Activated CD4-positive, CD25-positive, alpha-beta regulatory T cell treated with anti-CD3 and anti-CD28 coated beads, Interleukin-2, amount 50 U/mL, for 24 hours (primary cell): Measurements from ENCODE around the gene MYL10.

Source experiments
- ATAC-seq, 2 donors: fragments of 150-1000 bp; cut with Tn5 transposase; one replicate each; pipeline ENCODE4 v1.10.0; 2021; ENCODE audit warnings: mild to moderate bottlenecking in 1 of 2, moderate library complexity in 1 of 2

MYL10 gene

DNA sequence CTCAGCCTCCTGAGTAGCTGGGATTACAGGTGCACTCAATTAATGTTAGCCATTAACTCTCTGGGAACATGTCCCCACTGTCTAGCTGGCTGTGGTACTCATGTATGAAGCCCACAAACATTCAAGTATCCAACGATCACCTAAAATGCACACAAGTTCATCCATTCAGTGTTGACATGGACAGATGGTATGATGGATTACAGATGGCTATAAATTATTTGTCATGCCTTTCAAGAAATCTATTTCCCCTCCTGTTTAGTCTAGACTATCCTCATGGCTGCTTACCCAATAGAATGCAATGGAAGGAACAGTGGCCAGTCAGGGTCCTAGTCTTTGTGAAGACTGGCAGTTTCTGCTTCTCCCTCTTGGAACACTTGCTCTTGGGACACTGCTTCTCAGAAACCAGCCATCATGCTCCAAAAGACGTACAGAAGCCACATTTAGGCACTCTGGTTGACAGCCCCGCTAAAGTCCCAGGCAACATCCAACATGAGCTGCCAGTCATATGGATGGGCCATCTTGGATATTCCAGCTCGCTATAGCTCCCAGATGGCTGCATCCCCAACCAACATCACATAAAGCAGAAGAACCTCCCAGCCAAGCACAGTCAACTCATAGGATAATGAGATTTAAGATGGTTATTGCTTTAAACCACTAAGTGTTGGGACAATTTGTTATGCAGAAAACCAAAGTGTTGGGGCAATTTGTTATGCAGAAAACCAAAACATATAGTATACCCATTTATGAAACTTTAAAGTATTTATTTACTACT is 33.1 kb downstream of the MYL10 start:
- no peak for ATAC-seq

DNA sequence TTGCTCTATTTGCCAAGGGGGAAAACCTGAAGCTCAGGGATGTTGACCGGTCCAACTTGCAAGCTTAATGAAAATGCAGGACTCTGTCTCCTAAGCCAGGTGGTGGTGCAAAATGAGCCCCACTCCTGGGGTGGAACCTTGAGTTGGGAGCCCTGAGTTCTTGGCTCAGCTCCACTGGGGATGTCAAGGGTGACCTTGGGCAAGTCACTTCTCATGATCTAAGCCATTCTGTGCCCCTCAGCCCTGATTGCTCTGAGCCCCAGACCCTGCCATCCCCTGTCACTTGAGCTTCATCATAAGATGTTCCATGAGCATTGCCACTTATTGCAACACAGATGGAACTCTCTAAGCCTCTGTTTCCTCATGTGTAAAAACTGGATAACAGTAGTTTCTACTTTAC is 33.9 kb downstream of the MYL10 start:
- no peak for ATAC-seq

DNA sequence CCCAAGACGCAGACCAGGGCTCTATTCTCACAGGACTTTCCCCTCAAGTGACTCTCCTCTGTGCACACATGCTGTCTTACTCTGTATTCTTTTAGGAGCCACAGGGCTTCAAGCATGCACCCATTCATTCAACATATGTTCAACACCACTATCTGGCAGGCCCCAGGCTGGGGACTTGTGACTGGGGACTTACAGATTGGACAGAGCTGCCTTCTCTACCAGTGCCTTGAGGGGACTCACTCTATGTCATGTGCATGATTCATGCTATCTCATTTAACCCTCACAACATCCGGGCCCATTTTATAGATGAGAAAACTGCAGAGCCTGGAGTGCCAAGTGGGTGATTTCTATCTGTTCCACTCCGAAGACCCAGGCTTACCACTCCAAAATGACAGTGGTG is 34.3 kb downstream of the MYL10 start:
- ATAC-seq, result no peak

DNA sequence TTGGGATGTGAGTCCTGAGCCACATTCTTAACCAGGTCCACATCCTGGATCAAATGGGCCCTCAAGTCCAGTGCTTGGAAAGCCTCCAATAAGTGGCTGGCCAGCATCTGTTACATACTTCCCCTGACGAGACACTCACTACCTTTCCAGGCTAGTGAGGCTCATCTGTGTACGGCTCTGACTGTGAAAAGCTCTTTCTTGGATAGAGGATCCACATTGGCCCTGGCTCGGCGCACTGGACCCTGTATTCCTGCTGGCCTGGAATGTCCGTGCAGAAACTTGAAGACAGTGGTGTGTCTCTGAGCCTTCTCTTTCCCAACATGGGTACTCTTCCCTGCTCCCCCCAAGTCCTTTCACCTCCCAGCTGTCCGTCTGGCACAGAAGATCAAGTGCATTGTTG is 35.5 kb downstream of the MYL10 start:
- no peak for ATAC-seq

DNA sequence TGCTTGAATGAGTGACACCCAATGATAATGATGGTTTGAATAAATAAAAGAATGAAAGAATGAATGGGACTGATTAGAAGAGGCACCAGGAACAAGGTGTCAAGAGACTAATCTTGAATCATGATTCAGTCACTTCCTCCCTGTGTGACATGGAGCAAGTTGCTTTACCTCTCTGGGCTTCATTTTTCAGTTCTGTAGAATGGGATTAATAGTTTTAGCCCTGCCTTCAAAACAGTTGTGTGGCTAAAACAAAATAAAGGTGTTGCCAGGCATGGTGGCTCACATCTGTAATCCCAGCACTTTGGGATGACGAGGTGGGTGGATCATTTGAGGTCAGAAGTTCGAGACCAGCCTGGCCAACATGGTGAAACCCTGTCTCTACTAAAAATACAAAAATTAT is 37.6 kb downstream of the MYL10 start:
- no peak for ATAC-seq

DNA sequence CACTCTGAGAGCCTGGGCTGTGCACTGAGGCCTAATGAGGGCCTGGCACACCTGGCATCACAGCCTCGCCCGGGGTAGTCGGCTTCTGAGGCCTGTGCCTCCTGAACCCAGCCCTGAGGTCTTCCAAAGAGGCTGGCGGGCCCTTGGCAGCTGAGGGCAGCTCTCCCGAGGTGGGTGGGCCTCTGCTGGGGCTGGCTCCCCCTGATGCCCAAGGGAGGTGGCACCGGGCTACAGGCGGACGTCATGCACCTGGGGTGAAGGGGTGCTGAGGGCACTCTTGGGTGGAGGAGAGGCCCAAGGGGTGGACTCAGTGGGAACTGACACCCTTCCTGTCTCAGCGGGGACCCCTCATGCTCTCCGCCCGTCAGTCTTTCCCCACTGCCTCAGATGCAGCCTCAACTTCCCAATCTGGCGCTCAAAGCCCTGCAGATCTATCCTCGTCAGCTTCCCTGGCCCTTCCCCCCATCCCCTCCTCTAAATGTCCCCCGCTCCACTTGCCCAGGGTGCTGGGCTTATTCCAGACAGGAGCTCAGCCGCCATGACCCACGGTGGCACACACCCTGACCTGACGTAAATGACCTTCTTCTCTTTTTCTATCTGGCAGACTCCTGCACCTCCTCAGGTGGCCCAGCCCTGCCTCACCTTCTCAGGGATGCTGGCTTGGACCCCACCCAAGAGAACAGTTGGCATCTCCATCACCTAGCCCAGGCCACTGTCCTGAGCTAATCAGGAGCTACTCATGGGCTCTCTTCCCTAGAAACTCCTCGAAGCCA is 38.2 kb downstream of the MYL10 start:
- ATAC-seq, result no peak

DNA sequence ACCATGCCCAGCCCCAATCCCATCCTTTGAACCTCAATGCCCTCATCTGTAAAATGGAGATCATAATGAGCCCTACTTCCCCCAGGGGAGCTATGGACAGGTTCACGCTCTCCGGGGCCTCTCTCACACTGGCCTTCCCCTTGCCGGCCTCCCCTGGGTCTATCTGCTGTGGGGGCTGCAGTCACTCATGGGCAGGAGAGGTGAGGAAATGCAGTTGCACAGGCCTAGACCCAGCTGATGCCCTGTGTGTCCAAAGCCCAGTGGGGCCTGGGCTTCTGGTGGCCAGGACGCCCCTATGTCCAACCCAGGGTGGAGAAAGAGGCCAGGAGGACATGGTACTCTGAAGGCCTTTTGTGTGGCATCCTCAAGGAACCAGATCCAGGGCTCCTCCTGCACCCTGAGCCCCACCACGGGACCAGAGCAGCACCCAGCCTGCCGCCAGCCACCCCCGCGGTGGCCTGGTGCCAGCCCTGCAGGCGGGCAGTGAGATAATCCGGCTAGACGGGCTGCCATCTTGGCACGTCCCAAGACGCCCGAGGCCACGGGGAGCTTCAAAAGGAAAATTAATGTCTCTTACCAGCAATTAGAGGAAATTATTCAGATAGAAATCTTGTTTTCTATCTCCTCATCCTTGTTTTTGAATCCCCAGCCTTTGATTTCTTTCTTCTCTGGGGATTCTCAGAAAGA is 39.0 kb downstream of the MYL10 start:
- no peak for ATAC-seq

DNA sequence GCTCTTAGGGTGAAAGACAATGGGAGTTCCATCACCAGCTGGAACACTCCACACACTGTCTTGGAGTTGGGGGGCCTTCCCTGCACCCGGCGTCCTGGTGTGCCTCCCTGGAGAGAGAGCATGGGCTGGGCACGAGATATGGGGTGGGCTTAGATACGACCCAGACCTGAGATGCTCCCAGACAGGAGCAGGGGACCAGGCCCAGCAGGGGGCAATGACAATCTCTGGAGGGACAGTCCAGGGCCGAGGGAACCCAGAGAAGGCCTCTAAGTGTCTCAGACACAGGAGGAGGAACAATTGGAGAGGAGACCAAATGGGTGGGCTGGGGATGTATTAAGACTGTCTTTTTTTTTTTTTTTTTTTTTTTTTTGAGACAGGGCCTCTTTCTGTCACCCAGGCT is 40.0 kb downstream of the MYL10 start:
- ATAC-seq, result no peak

DNA sequence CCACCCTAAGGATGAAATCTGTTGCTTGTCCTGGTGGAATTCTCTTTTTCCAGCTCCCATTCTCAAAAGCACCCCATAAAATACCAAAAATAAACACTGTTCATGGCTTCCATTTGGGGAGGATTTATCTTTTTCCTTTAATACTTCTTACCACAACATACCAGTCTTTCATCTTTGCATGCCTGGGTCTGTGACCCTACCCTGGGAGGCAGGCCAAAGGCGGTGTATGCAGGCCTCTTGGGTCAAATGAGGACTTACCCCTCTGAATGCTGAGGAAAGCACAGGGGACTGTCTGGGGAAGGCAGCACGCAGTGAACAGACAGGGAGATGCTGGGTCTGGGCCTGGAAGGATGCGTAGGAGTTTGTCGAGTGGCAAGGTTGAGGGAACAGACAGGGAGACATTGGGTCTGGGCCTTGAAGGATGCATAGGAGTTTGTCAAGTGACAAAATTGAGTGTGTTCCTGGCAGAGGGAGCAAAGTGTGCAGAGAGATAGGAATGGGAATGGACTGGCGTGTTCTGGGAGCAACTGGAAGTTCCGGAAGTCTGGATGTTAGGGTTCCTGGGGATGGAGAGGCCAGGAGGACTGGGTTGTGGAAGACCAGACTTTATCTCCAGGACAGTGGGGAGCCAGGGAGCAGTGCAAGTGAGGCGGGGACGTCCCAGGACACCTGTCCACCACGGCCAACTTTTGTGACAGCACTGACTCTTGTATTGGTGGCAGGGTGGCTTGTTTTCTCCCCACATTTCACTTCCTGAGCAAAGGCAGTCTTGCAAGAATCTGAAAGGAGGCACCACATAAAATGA is 40.8 kb downstream of the MYL10 start:
- ATAC-seq, result no peak

DNA sequence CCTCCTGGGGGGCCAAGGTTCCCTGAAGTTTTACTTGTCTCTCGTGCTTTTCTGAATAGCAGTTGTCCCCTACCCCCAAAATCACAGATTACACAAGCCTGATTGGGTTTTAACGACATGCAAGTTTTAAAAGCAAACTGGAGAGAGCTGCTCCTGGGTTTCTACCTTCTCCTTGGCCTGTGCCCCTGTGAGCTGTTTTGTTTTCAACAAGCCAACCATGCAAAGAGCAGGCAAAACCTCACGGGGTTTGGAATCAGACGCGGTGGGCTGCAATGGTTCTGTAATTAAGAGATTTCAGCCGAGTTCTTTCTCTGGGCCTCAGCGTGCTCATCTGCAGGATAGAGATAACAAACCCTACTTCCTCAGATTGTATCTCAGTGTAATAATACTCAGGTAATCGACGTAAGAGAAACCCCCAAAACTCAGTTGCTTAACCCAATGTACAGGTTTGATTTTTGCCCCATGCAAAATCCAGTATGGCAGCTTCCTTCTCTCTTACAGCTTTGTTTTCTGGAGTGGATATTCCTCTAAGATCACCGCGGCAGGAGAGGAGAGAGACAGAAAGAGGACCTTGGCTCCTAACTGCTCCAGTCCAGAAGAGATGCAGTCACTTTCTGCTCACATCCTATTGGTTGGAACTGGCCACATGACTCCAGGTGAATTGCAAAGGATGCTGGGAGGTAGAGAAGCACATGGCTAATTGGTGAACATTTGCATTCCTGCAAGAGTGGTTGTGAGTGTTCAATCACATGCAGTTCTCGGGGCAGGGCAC is 42.0 kb downstream of the MYL10 start:
- ATAC-seq, result no peak

DNA sequence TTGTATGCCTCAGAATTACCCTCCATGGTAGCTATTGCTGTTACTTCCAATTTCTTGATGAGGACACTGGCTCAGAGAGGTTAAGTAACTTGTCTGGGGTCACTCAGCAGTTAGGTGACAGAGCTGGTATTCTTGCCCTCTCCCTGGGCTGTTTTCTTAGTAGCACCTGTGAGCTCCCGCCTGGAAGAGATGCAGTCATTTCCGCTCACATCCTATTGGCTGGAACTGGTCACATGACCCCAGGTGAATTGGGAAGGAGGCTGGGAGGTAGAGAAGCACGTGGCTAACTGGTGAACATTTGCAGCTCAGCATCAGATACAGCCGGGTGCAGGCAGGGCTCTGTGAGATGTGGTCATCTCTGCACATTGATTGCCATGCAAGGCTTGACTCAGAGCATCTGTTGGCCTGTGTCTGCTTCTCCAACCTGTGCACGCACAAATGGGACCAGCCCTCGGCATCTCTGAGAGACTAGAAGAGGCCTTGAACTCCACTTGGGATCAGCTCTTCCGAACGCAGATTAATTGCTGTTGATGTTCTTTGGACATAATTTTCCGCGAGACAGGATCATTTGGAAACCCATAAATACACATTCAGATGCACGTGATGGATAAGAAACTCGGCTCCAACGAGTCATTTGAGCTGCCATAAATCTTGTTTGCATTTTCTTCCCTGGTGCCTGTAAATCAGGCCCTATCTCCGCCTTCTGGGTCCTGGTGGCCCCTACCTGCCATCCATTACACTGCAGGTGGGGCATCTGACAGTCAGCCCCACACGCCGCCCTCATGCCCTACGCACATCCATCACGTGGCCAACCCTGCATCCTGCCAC is 42.8 kb downstream of the MYL10 start:
- no peak for ATAC-seq

DNA sequence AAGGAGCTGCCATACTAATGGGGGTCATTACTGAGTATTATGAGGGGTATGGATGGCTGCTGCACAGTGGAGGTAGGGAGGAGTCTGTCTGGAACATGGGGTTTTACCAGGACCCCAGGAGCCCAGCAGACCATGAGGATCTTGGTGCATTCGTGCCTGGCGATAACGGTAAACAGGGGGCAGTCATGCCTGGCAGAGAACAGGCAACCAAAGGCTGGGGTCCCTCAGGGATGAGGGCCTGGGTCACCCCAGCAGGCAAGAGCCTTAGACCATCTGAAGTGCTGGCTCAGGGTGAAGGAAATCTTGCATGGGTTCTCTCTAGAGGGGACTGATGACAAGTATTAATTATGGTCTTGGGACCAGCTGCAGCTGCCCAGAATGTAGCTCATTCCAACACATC is 46.1 kb downstream of the MYL10 start:
- no peak for ATAC-seq

DNA sequence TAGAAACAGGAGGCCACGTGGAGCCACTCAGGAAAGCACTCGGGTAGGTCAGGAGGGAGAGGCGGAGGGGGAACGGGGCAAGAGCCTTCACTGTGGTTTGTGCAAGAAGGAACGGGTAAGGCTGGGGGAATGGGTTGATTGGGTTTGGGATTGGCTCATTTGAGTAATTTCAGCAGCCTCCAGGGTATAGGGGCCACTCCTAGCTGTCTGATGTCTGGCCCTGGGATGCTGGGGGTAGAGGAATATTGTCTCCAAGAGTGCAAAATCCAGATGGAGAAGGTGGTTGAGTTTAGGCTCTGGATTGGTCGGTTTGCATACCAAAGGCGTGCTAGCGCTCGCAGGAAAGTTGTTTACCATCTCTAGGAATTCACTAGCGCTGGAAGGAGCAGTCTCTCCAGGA is 47.2 kb downstream of the MYL10 start:
- no peak for ATAC-seq

DNA sequence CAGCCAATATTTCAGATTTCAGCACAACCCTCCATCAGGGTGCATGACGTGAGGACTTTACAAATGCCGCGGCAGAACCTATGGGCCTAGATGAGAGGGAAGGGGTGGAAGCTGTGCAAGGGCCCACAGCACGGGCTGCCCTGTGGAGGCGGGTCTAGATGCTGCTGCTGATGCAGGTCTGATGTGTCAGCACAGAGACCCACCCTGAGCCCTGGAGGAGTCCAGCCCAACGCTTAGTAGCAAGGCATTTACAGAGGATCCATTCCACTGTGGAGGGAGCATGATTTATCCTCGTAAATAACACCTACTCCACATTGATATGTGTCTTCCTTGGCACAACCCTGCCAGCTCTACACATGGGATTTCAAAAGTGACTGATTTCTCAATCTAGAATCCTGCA is 48.5 kb downstream of the MYL10 start:
- ATAC-seq, result no peak

DNA sequence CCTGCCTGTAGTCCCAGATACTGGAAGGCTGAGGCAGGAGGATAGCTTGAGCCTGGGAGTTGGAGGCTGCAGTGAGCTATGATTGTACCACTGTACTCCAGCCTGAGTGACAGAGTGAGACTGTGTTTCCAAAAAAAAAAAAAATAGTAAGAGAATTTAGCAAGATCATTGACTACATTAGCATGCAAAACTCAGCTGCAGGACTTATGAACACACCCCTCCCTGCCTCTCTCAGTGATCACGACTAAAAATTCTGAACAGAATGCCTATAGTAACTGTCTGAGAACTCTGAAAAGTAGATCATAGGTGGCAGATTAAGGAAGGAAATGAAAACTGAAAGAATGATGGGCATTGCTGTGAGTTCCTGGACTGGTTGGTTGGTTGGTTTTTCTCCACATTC is 50.5 kb downstream of the MYL10 start:
- ATAC-seq, result no peak

DNA sequence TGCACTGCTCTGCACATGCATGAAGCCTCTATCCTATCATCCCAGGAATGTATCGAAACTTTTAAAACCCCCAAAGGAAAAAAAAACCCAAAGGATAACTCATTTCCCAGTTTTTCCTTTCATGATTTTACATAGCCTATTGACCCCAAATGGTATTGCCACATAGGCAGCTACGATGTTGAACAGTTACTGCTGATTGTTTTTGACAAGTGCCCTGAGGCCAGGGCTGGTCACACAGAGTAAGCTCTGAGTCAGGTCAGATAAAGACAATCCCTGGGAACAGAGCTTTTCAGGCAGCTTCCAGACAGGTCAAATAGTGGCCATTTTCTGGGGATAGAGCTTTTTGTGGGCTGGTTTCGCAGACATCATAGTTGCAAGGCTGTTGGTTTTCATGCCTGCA is 52.1 kb downstream of the MYL10 start:
- no peak for ATAC-seq

DNA sequence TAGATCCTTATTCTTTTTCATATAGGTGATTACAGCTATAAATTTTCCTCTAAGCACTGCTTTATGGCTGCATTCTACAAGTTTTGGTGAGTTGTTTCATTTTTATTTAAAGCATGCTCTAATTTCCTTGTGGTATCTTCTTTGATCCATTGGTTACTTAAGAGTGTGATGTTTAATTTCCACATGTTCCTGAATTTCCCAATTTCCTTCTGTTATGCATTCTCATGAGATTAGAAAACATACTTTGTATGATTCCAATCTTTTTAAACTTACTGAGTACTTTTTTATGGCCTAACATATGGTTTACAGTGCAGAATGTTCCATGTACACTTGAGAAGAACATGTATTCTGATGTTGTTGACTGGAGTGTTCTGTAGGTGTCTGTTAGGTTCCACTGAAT is 53.4 kb downstream of the MYL10 start:
- ATAC-seq, result no peak

DNA sequence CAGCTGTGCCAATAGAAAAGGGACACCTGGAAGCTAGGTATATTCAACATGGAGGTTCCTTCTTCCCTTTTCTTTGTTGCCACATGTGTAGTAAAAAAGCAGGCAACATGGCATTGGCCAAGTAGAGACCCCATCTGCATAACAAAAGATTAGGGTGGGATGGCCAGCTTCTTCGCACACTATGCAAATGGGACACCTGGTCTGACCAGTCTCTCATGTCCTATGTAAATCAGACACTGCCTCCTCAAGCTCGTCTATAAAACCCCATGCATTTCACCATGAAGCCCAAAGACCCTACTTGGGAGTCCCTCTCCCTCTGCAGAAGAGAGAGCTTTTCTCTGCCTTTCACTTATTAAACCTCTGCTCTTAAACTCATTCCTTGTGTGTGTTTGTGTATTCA is 53.9 kb downstream of the MYL10 start:
- ATAC-seq, result no peak

DNA sequence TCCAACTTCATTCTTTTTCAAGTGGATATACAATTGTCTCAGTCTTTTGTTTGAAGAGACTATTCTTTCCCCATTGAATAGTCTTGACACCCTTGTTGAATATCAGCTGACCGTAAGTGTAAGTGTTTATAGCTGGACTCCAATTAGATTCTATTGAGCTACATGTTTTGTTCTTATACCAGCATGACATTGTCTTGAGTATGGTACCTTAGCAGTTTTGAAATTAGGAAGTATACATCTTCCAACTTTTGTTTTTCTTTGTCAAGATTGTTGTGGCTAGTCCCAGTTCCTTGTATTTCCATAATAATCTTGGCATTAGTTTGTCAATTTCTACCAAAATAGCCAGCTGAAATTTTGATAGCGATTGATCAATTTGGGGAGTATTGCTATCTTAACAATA is 56.9 kb downstream of the MYL10 start:
- no peak for ATAC-seq

DNA sequence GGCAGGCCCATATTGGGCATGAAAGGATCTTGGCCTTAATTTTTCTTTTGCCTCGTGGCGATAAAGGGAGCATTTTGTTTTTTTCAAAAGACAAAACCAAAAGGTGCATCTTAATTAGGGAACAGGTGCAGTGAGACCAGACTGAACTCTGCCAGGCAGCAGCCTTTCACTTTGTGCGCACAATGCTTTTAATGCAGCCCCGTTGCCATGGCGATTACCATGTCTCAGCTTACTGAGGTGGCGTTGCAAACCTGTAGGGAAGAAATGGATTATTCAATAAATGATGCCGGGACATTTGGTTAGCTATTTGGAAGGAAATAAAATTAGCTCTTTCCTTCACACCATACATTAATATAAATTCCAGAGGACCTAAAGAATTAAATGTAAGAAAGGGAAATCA is 61.9 kb downstream of the MYL10 start:
- ATAC-seq, result no peak

DNA sequence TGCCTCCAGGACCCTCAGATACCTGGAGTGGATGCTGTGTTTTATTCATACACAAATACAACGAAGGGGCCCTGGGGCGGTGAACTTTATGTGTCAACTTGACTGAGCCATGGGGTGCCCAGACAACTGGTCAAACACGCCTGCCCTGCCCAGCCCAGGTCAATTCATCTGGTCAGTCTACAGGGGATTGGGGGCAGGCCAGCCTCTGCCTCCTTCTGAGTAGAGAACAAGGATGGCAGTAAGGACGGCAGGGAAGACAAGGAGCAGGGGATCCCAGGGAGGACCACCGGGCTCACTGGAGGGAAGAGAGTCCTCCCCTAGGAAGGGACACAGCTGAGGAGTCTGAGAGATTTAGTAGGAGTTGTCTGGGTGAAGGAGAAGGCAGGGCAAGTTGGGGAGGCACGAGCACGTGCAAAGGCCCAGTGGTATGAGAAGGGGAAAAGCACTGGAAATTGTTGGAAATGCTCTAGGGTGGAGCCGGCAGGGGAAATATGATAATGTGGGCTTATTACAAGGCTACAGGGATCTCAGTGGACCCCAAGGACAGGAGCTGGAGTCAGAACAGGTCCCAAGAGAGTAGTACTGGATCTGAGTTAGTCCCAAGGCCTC is 63.4 kb downstream of the MYL10 start:
- ATAC-seq, result no peak
